HL-60 (cell line): ENCODE measurements around the gene OGA.

Source experiments
- DNase-seq, 2 experiments: peaks; one replicate each; pipeline ENCODE4 v3.0.0-alpha.2; 2010 to 2020; ENCODE audit warnings: low read depth in 1 of 2, low spot score in 1 of 2
- H3K27ac ChIP-seq: fragments of 250-450 bp; sonication (Bioruptor Pico); replicated peaks from 2 replicates; pipeline ENCODE4 v1.5.1; 2020; ENCODE audit warnings: mild to moderate bottlenecking, moderate library complexity
- H3K27me3 ChIP-seq: fragments of 250-450 bp; sonication (Bioruptor Pico); 2 replicates; pipeline ENCODE4 v1.5.1; 2021; ENCODE audit warnings: mild to moderate bottlenecking, moderate library complexity; ENCODE audit not compliant: insufficient read depth, poor library complexity, severe bottlenecking
- H3K4me3 ChIP-seq: replicated peaks from 2 replicates; pipeline ENCODE4 v1.5.1; 2011; ENCODE audit warnings: mild to moderate bottlenecking, control low read depth, low read length; ENCODE audit not compliant: insufficient read depth
- CTCF ChIP-seq: IDR thresholded peaks from one replicate; pipeline ENCODE4 v1.5.1; 2011; ENCODE audit warnings: low read length, control low read depth, inconsistent platforms; ENCODE audit not compliant: insufficient read depth
- GABPA ChIP-seq: IDR thresholded peaks from 2 replicates; pipeline ENCODE4 v1.6.1; 2012; ENCODE audit warnings: low read depth
- POLR2AphosphoS5 ChIP-seq: IDR thresholded peaks from 2 replicates; pipeline ENCODE4 v1.6.1; 2012; ENCODE audit warnings: low read depth
- REST ChIP-seq: IDR thresholded peaks from 2 replicates; pipeline ENCODE4 v1.6.1; 2012; ENCODE audit warnings: low read depth; ENCODE audit not compliant: insufficient replicate concordance
- SPI1 ChIP-seq: IDR thresholded peaks from 2 replicates; pipeline ENCODE4 v1.6.1; 2012; ENCODE audit warnings: low read depth, mild to moderate bottlenecking, borderline replicate concordance

The OGA gene

GRCh38 chr10:101851411-101852116 is 33.3 kb upstream of the OGA start:
- Histone ChIP-seq H3K4me3 (no peak overlapping the region), H3K27me3 (no peaks in the 10 kb centered on the region), H3K27ac (no peak overlapping the region)
- TF ChIP-seq SPI1 (no peak), GABPA (no peak), CTCF (no peak), REST (no peak), POLR2AphosphoS5 (no peak)
- DNase-seq: no peak

- H3K27me3 ChIP-seq: no peaks in the 10 kb centered on the region
- TF ChIP-seq SPI1 (no peak), REST (no peak), GABPA (no peak), CTCF (no peak), POLR2AphosphoS5 (no peak)
- no peak overlapping the region for H3K4me3 ChIP-seq
- DNase-seq: no peak
- H3K27ac ChIP-seq: no peak overlapping the region
Observed at GRCh38 chr10:101850749-101851148, 32.5 kb upstream of the OGA start.

- TF ChIP-seq SPI1 (peak; percentile 79; the same call in 1 of the 2 replicates), GABPA (no peak), REST (no peak), CTCF (no peak), POLR2AphosphoS5 (0 out of 2 replicates have a peak, but pooled peaks have one; percentile 34)
- peak overlapping the region; percentile 76 for H3K27ac ChIP-seq
- H3K4me3 ChIP-seq: no peak overlapping the region
- DNase-seq: peak; percentile 65 to 91
- H3K27me3 ChIP-seq: no peaks in the 10 kb centered on the region
Observed at GRCh38 chr10:101848894-101849351, 30.7 kb upstream of the OGA start.
